Ramos (cell line): ENCODE results near the gene PXK.
"Not testable (repeated sequence)": the region's sequence is repeated elsewhere in the genome, so short reads cannot be mapped to it uniquely, and the experiment has no call there.

ENCODE experiments used
- in situ Hi-C: fragments of 300-500 bp; cut with MboI; formaldehyde crosslinking; loops from one replicate; pipeline ENCODE4 v1.14.3; 2022; ENCODE audit warnings: low sequenced_read_pairs; ENCODE audit not compliant: unreplicated experiment

PXK gene

GRCh38 chr3:58322793-58323192 is 9.9 kb upstream of the PXK start:
- in situ Hi-C loops = no loop called here

- in situ Hi-C loops = no loop called here
These were observed 8.9 kb upstream of the PXK start for GRCh38 chr3:58323529-58324390.

GRCh38 chr3:58324391-58325390 is 8.0 kb upstream of the PXK start:
- in situ Hi-C loops = loop anchor here (5.0 kb wide), 1 partner anchor 88 kb away; no protein-coding TSS in a partner anchor

- in situ Hi-C loops = loop anchor here (5.0 kb wide), 1 partner anchor 87 kb away; no protein-coding TSS in a partner anchor
These were observed 7.1 kb upstream of the PXK start for GRCh38 chr3:58325525-58325992.

GRCh38 chr3:58326267-58326900 is 6.3 kb upstream of the PXK start:
- in situ Hi-C loops = loop anchor here (5.0 kb wide), 1 partner anchor 86 kb away; no protein-coding TSS in a partner anchor

- in situ Hi-C loops = loop anchor here (5.0 kb wide), 1 partner anchor 83 kb away; no protein-coding TSS in a partner anchor
These were observed 3.4 kb upstream of the PXK start for GRCh38 chr3:58329150-58329921.

GRCh38 chr3:58329922-58330413 is 2.7 kb upstream of the PXK start:
- in situ Hi-C loops = loop anchor here (5.0 kb wide), 1 partner anchor 82 kb away; no protein-coding TSS in a partner anchor

GRCh38 chr3:58331593-58332152 is 1.0 kb upstream of the PXK start:
- in situ Hi-C loops = no loop called here

- in situ Hi-C loops = no loop called here
These were observed 717 bp downstream of the PXK start for GRCh38 chr3:58333206-58334012.

- in situ Hi-C loops = no loop called here
These were observed 1.3 kb downstream of the PXK start for GRCh38 chr3:58334013-58334321.

- in situ Hi-C loops = no loop called here
These were observed 1.8 kb downstream of the PXK start for GRCh38 chr3:58334506-58334884.

- in situ Hi-C loops = no loop called here
These were observed 2.9 kb downstream of the PXK start for GRCh38 chr3:58335652-58335947.

GRCh38 chr3:58336135-58336882 is 3.6 kb downstream of the PXK start:
- in situ Hi-C loops = no loop called here

- in situ Hi-C loops = no loop called here
These were observed 4.5 kb downstream of the PXK start for GRCh38 chr3:58337190-58337589.

- in situ Hi-C loops = not testable (repeated sequence)
These were observed 6.5 kb downstream of the PXK start for GRCh38 chr3:58339146-58339545.

GRCh38 chr3:58340594-58341244 is 8.0 kb downstream of the PXK start:
- in situ Hi-C loops = no loop called here

GRCh38 chr3:58341376-58341775 is 8.7 kb downstream of the PXK start:
- in situ Hi-C loops = no loop called here
